SK-N-SH (cell line): ENCODE results near the gene BAHCC1. TPM values are rescaled to one million over a fixed set of nuclear protein-coding genes. Genes with fewer than 3 reads are reported as not detected.
A peak's percentile ranks its signal among the peaks of the same experiment; 100 is the strongest.

Experiments
- CTCF ChIA-PET: fragments of 300-600, 350-600 bp; formaldehyde crosslinking; extraction: SDS; loops from one replicate; lab custom pipeline; 2021; lab: Yijun Ruan, JAX
- POLR2A ChIA-PET: fragments of 350-600 bp; sonication (Branson Sonifier 250); formaldehyde crosslinking; extraction: SDS; loops from one replicate; lab custom pipeline; 2020; ENCODE audit warnings: antibody characterized with exemption, inconsistent platforms; lab: Yijun Ruan, JAX
- DNase-seq: peaks from one replicate; pipeline ENCODE4 v3.0.0; 2012
- H2AFZ ChIP-seq: fragments of 200-600 bp; sonication (generic); 2 replicates; pipeline ENCODE4 v1.8.1; 2016; ENCODE audit warnings: antibody characterized with exemption, mild to moderate bottlenecking, low read depth
- H3F3A ChIP-seq: fragments of 200-600 bp; sonication (generic); replicated peaks from 2 replicates; pipeline ENCODE3; 2016; ENCODE audit warnings: antibody characterized with exemption, mild to moderate bottlenecking; ENCODE audit not compliant: insufficient read depth
- H3K27ac ChIP-seq, 2 experiments: fragments of 200-500 bp in 1 of 2; fragments of 200-600 bp in 1 of 2; sonication (Bioruptor generic) in 1 of 2; sonication (generic), shearing (Covaris generic) in 1 of 2; 2 replicates each; pipeline versions ENCODE4 v1.5.1 to v1.6.1; 2014 to 2016; ENCODE audit warnings: low read depth in 2 of 2, inconsistent platforms in 1 of 2, low read length in 1 of 2, mild to moderate bottlenecking in 1 of 2, mixed read lengths in 1 of 2
- H3K27me3 ChIP-seq: fragments of 200-600 bp; sonication (generic), shearing (Covaris generic); 2 replicates; pipeline ENCODE4 v1.6.1; 2016; ENCODE audit warnings: mixed run types; ENCODE audit not compliant: insufficient read depth
- H3K36me3 ChIP-seq, 2 experiments: fragments of 200-500 bp in 1 of 2; fragments of 200-600 bp in 1 of 2; sonication (Bioruptor generic) in 1 of 2; sonication (generic) in 1 of 2; replicated peaks in 1 of 2; 2 replicates each; pipeline versions ENCODE3 to v1.5.1; 2014 to 2016; ENCODE audit warnings: low read length in 1 of 2, mild to moderate bottlenecking in 1 of 2; ENCODE audit not compliant: insufficient read depth in 2 of 2, control insufficient read depth in 1 of 2
- H3K4me1 ChIP-seq, 2 experiments: fragments of 200-500 bp in 1 of 2; fragments of 200-600 bp in 1 of 2; sonication (Bioruptor generic) in 1 of 2; sonication (generic), shearing (Covaris generic) in 1 of 2; 2 replicates each; pipeline versions ENCODE4 v1.5.1 to v1.6.1; 2014 to 2016; ENCODE audit warnings: low read depth in 1 of 2, low read length in 1 of 2, mixed run types in 1 of 2; ENCODE audit not compliant: insufficient read depth in 2 of 2, control insufficient read depth in 1 of 2
- H3K4me2 ChIP-seq: fragments of 200-600 bp; sonication (generic), shearing (Covaris generic); 2 replicates; pipeline ENCODE4 v1.6.1; 2017; ENCODE audit warnings: mixed run types
- H3K4me3 ChIP-seq, 2 experiments: fragments of 200-500 bp in 1 of 2; fragments of 200-600 bp in 1 of 2; sonication (Bioruptor generic) in 1 of 2; sonication (generic), shearing (Covaris generic) in 1 of 2; 2 replicates each; pipeline versions ENCODE4 v1.5.1 to v1.8.1; 2014 to 2016; ENCODE audit warnings: low read depth in 2 of 2, inconsistent platforms in 1 of 2, low read length in 1 of 2, mild to moderate bottlenecking in 1 of 2, mixed read lengths in 1 of 2, moderate library complexity in 1 of 2
- H3K79me2 ChIP-seq: fragments of 200-600 bp; sonication (generic); 2 replicates; pipeline ENCODE4 v1.8.1; 2017; ENCODE audit warnings: mild to moderate bottlenecking; ENCODE audit not compliant: insufficient read depth
- H3K9ac ChIP-seq: fragments of 200-600 bp; sonication (generic); 2 replicates; pipeline ENCODE4 v1.6.1; 2017; ENCODE audit warnings: mixed run types
- H3K9me2 ChIP-seq: fragments of 200-600 bp; sonication (generic); 2 replicates; pipeline ENCODE4 v1.6.1; 2017; ENCODE audit warnings: mixed run types
- H3K9me3 ChIP-seq: fragments of 200-600 bp; sonication (generic); 2 replicates; pipeline ENCODE4 v1.6.1; 2017; ENCODE audit warnings: mixed run types, mild to moderate bottlenecking, moderate library complexity
- H4K20me1 ChIP-seq: fragments of 200-600 bp; sonication (generic); 2 replicates; pipeline ENCODE4 v1.6.1; 2017; ENCODE audit warnings: mild to moderate bottlenecking, mixed run types; ENCODE audit not compliant: insufficient read depth
- FOXM1 ChIP-seq: IDR thresholded peaks from 2 replicates; pipeline ENCODE4 v1.4.0; 2012; ENCODE audit warnings: low read depth, mild to moderate bottlenecking
- GATA2 ChIP-seq: sonication (generic); formaldehyde crosslinking; IDR thresholded peaks from 2 replicates; pipeline ENCODE4 v1.5.0; 2020; ENCODE audit warnings: mild to moderate bottlenecking, missing genetic modification reagents
- IRF3 ChIP-seq: fragments of 150-350 bp; IDR thresholded peaks from 2 replicates; pipeline ENCODE4 v1.6.1; 2016; ENCODE audit warnings: mild to moderate bottlenecking, low read depth, low read length
- MXI1 ChIP-seq: IDR thresholded peaks from 2 replicates; pipeline ENCODE4 v1.6.1; 2012; ENCODE audit warnings: mild to moderate bottlenecking, low read depth, low read length, improper control_type of control experiment
- REST ChIP-seq: IDR thresholded peaks from 2 replicates; pipeline ENCODE4 v1.6.1; 2012; ENCODE audit warnings: mild to moderate bottlenecking, low read depth, low read length, moderate library complexity
- SIN3A ChIP-seq: IDR thresholded peaks from 2 replicates; pipeline ENCODE4 v1.6.1; 2012; ENCODE audit warnings: low read depth, mild to moderate bottlenecking, low read length, moderate library complexity, borderline replicate concordance
- TCF12 ChIP-seq: IDR thresholded peaks from 2 replicates; pipeline ENCODE4 v1.4.0; 2012
- YY1 ChIP-seq: IDR thresholded peaks from 2 replicates; pipeline ENCODE4 v1.4.0; 2012; ENCODE audit warnings: low read depth, mild to moderate bottlenecking
- WGBS: methylation state at CpG from one replicate; pipeline ENCODE4 v1.1.6; 2017; ENCODE audit warnings: low lambda C conversion rate; 5-methylcytosine and 5-hydroxymethylcytosine counted together
- polyA plus RNA-seq, 3 experiments: library from polyadenylated mRNA; depleted of rRNA; stranded (reverse); fragments of >200 nt; gene quantifications; 2 replicates each; pipeline ENCODE4 v1.2.3, GENCODE V29; 2012

The BAHCC1 gene
- polyA plus RNA-seq, 1 of the 3 experiments (the other 2 are of a cell fraction), result 6.4 TPM

GRCh38 chr17:81398832-81399411 is 3.7 kb downstream of the BAHCC1 start:
- Histone ChIP-seq H3K4me1 (peaks cover 46 to 75% of the 10 kb centered on the region in 2 experiments), H2AFZ (peak overlapping the region; percentile 68)
- POLR2A ChIA-PET, result interaction anchor here (0.6 to 3.2 kb wide), 4 partner anchors 21 to 88 kb away, joined by 3 to 28 read pairs (median 6); no protein-coding TSS in a partner anchor

More at GRCh38 chr17:81398832-81399411, 3.7 kb downstream of the BAHCC1 start:
- H3K79me2 ChIP-seq, result peaks cover 73% of the 10 kb centered on the region
- CTCF ChIA-PET, result interaction anchor here (0.6 to 8.6 kb wide), 14 partner anchors 9 to 394 kb away, joined by 3 to 104 read pairs (median 11); no protein-coding TSS in a partner anchor
- H3K9me3 ChIP-seq, result no peaks in the 10 kb centered on the region
- peaks cover 8% of the 10 kb centered on the region for H4K20me1 ChIP-seq
- DNase-seq, result no peak
- H3K36me3 ChIP-seq, result no peaks in the 10 kb centered on the region
- peak overlapping the region; percentile 93 for H3K4me2 ChIP-seq
- TF ChIP-seq REST (no peak), GATA2 (no peak), MXI1 (no peak), FOXM1 (0 out of 2 replicates have a peak, but pooled peaks have one; percentile 0), TCF12 (no peak), IRF3 (no peak), YY1 (no peak), SIN3A (no peak)
- WGBS, result 3% methylated on average over 24 of the region's 46 CpGs
- H3K27ac ChIP-seq, result peak overlapping the region; percentile 36 to 89; a peak in 3 of 4 replicates
- peaks cover 40% of the 10 kb centered on the region for H3F3A ChIP-seq
- no peaks in the 10 kb centered on the region for H3K27me3 ChIP-seq
- H3K4me3 ChIP-seq, result peak overlapping the region; percentile 60 to 80
- H3K9me2 ChIP-seq, result no peaks in the 10 kb centered on the region
- H3K9ac ChIP-seq, result peak overlapping the region; percentile 95
